H9 (cell line): ENCODE measurements around the gene GTF2F2. TPM values are rescaled to one million over a fixed set of nuclear protein-coding genes. Genes with fewer than 3 reads are reported as not detected.

Experiments used
- DNase-seq: peaks from one replicate; pipeline ENCODE4 v3.0.0-alpha.2; 2017
- H2AFZ ChIP-seq: one replicate; pipeline ENCODE4 v1.6.1; 2013; ENCODE audit warnings: mild to moderate bottlenecking, low read length, control low read depth, moderate library complexity
- H2AK5ac ChIP-seq: 2 replicates; pipeline ENCODE4 v1.6.1; 2013; ENCODE audit warnings: low read length, control low read depth, mixed read lengths; ENCODE audit not compliant: insufficient read length
- H2BK120ac ChIP-seq: one replicate; pipeline ENCODE4 v1.6.1; 2013; ENCODE audit warnings: low read depth, mild to moderate bottlenecking, low read length, control low read depth, inconsistent platforms; ENCODE audit not compliant: poor library complexity, severe bottlenecking
- H2BK12ac ChIP-seq: 2 replicates; pipeline ENCODE4 v1.6.1; 2013; ENCODE audit warnings: low read length, control low read depth, mixed read lengths, low read depth; ENCODE audit not compliant: insufficient read length
- H2BK15ac ChIP-seq: 2 replicates; pipeline ENCODE4 v1.6.1; 2013; ENCODE audit warnings: low read depth, low read length, control low read depth
- H2BK20ac ChIP-seq: one replicate; pipeline ENCODE4 v1.6.1; 2013; ENCODE audit warnings: low read depth, mild to moderate bottlenecking, low read length, control low read depth, inconsistent platforms; ENCODE audit not compliant: poor library complexity, severe bottlenecking
- H2BK5ac ChIP-seq: 2 replicates; pipeline ENCODE4 v1.6.1; 2013; ENCODE audit warnings: low read length, control low read depth, mixed read lengths; ENCODE audit not compliant: insufficient read length
- H3K14ac ChIP-seq: 2 replicates; pipeline ENCODE4 v1.6.1; 2013; ENCODE audit warnings: low read length, control low read depth; ENCODE audit not compliant: insufficient read depth
- H3K18ac ChIP-seq: 2 replicates; pipeline ENCODE4 v1.6.1; 2013; ENCODE audit warnings: low read depth, mild to moderate bottlenecking, mixed read lengths, low read length, control low read depth; ENCODE audit not compliant: insufficient read length
- H3K23ac ChIP-seq: 2 replicates; pipeline ENCODE4 v1.6.1; 2013; ENCODE audit warnings: low read length, control low read depth, mixed read lengths, low read depth; ENCODE audit not compliant: insufficient read length
- H3K23me2 ChIP-seq: 2 replicates; pipeline ENCODE4 v1.6.1; 2013; ENCODE audit warnings: low read depth, mild to moderate bottlenecking, mixed read lengths, low read length, control low read depth; ENCODE audit not compliant: insufficient read length, poor library complexity, severe bottlenecking
- H3K27ac ChIP-seq: 2 replicates; pipeline ENCODE4 v1.5.1; 2013; ENCODE audit warnings: low read length, control low read depth, mixed read lengths, low read depth; ENCODE audit not compliant: insufficient read length
- H3K27me3 ChIP-seq: 2 replicates; pipeline ENCODE4 v1.6.1; 2013; ENCODE audit warnings: low read length, control low read depth, inconsistent platforms; ENCODE audit not compliant: insufficient read depth
- H3K4ac ChIP-seq: 2 replicates; pipeline ENCODE4 v1.6.1; 2013; ENCODE audit warnings: low read depth, mild to moderate bottlenecking, control low read depth, inconsistent platforms, low read length, moderate library complexity
- H3K4me1 ChIP-seq: 2 replicates; pipeline ENCODE4 v1.6.1; 2013; ENCODE audit warnings: low read length, control low read depth, inconsistent platforms; ENCODE audit not compliant: insufficient read depth
- H3K4me2 ChIP-seq: 2 replicates; pipeline ENCODE4 v1.6.1; 2013; ENCODE audit warnings: low read length, control low read depth, mixed read lengths; ENCODE audit not compliant: insufficient read length, insufficient read depth
- H3K56ac ChIP-seq: 2 replicates; pipeline ENCODE4 v1.6.1; 2013; ENCODE audit warnings: low read depth, mild to moderate bottlenecking, mixed read lengths, low read length, control low read depth; ENCODE audit not compliant: insufficient read length
- H3K79me1 ChIP-seq: 2 replicates; pipeline ENCODE4 v1.6.1; 2013; ENCODE audit warnings: low read depth, mild to moderate bottlenecking, moderate library complexity, low read length, control low read depth, inconsistent platforms; ENCODE audit not compliant: insufficient read depth, poor library complexity, severe bottlenecking
- H3K79me2 ChIP-seq: 2 replicates; pipeline ENCODE4 v1.6.1; 2013; ENCODE audit warnings: low read length, control low read depth, inconsistent platforms; ENCODE audit not compliant: insufficient read depth
- H3K9ac ChIP-seq: 2 replicates; pipeline ENCODE4 v1.6.1; 2013; ENCODE audit warnings: low read length, control low read depth, mixed read lengths; ENCODE audit not compliant: insufficient read length; ENCODE audit errors: extremely low read depth
- H3K9me3 ChIP-seq: one replicate; pipeline ENCODE4 v1.6.1; 2013; ENCODE audit warnings: low read depth, low read length, inconsistent platforms; ENCODE audit not compliant: control insufficient read depth
- H3T11ph ChIP-seq: one replicate; pipeline ENCODE4 v1.6.1; 2013; ENCODE audit warnings: mild to moderate bottlenecking, low read length, control low read depth, inconsistent platforms
- H4K20me1 ChIP-seq: one replicate; pipeline ENCODE4 v1.6.1; 2013; ENCODE audit not compliant: control insufficient read depth, insufficient read length, insufficient read depth
- H4K5ac ChIP-seq: 2 replicates; pipeline ENCODE4 v1.6.1; 2013; ENCODE audit warnings: low read depth, mild to moderate bottlenecking, mixed read lengths, low read length, control low read depth; ENCODE audit not compliant: insufficient read length
- H4K8ac ChIP-seq: replicated peaks from 2 replicates; pipeline ENCODE4 v1.6.1; 2013; ENCODE audit warnings: low read length, control low read depth, mixed read lengths, low read depth; ENCODE audit not compliant: insufficient read length
- H4K91ac ChIP-seq: 2 replicates; pipeline ENCODE4 v1.6.1; 2013; ENCODE audit warnings: low read depth, mild to moderate bottlenecking, moderate library complexity, mixed read lengths, low read length, control low read depth; ENCODE audit not compliant: insufficient read length
- H3K27ac Mint-ChIP-seq, 3 experiments: 2 replicates in 2 of 3; 3 replicates in 1 of 3; pipeline ENCODE4 v1.8.0; 2020 to 2021; ENCODE audit warnings: mixed read lengths in 3 of 3, mild to moderate bottlenecking in 1 of 3, moderate library complexity in 1 of 3
- H3K27me3 Mint-ChIP-seq: 2 replicates; pipeline ENCODE4 v1.8.0; 2021; ENCODE audit warnings: low read depth, mild to moderate bottlenecking, moderate library complexity, mixed read lengths
- H3K36me3 Mint-ChIP-seq, 3 experiments: 2 replicates in 2 of 3; 3 replicates in 1 of 3; pipeline ENCODE4 v1.8.0; 2020 to 2021; ENCODE audit warnings: low read depth in 3 of 3, mixed read lengths in 3 of 3; ENCODE audit not compliant: insufficient read depth in 1 of 3
- H3K4me1 Mint-ChIP-seq, 2 experiments: 2 replicates each; pipeline ENCODE4 v1.8.0; 2020; ENCODE audit warnings: mixed read lengths in 2 of 2
- H3K4me3 Mint-ChIP-seq, 2 experiments: 2 replicates in 1 of 2; 3 replicates in 1 of 2; pipeline ENCODE4 v1.8.0; 2020 to 2021; ENCODE audit warnings: mild to moderate bottlenecking in 2 of 2, mixed read lengths in 2 of 2, moderate library complexity in 1 of 2
- H3K9me3 Mint-ChIP-seq, 2 experiments: 2 replicates in 1 of 2; 3 replicates in 1 of 2; pipeline ENCODE4 v1.8.0; 2020; ENCODE audit warnings: mild to moderate bottlenecking in 2 of 2, mixed read lengths in 2 of 2, moderate library complexity in 1 of 2
- total RNA-seq: library from RNA; stranded (reverse); gene quantifications from 2 replicates; pipeline ENCODE4 v1.2.1, GENCODE V29; 2021
- TF ChIP-seq, protein P1 (sequence below): fragments of 200-600 bp; sonication (generic); conservative IDR thresholded peaks from 3 replicates; pipeline ENCODE4 v1.8.0; 2021; ENCODE audit warnings: antibody characterized with exemption, mild to moderate bottlenecking

The GTF2F2 gene
- total RNA-seq, 1 experiment from 2014 or later, result 29.6 TPM

DNA sequence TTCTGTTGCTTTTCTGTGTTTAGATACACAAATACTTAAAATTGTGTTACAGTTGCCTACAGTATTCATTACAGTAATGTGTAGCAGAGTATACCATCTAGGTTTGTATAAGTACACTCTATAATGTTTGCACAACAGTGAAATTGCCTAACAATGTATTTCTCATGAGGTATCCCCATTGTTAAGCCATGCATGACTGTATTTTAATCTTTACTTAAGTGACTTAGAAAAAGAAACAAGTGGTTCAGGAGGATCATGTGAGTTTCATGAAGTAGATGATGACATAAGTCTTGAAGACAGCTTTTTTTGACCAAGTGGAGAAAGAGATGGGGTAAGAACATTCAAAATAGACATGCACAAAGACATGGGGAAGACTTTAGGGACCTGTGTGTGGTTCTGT, 88.9 kb downstream of the GTF2F2 start:
- Histone ChIP-seq H4K5ac (no peak overlapping the region), H3K18ac (no peak overlapping the region), H2AK5ac (no peak overlapping the region), H3K4me2 (no peak overlapping the region), H3K79me2 (no peaks in the 10 kb centered on the region), H4K91ac (no peak overlapping the region), H4K8ac (no peak overlapping the region), H4K20me1 (no peaks in the 10 kb centered on the region), H3K23me2 (no peaks in the 10 kb centered on the region), H3K9me3 (no peaks in the 10 kb centered on the region), H3K27ac (no peak overlapping the region), H3K14ac (no peak overlapping the region), H3K56ac (no peak overlapping the region), H2BK15ac (no peak overlapping the region), H3K23ac (no peak overlapping the region), H2AFZ (no peak overlapping the region), H2BK5ac (no peak overlapping the region), H3K4ac (no peak overlapping the region), H2BK12ac (no peak overlapping the region), H2BK20ac (no peak overlapping the region), H3K27me3 (no peaks in the 10 kb centered on the region), H3K79me1 (no peaks in the 10 kb centered on the region), H3K4me1 (no peaks in the 10 kb centered on the region), H3K9ac (no peak overlapping the region), H2BK120ac (no peak overlapping the region), H3T11ph (no peak overlapping the region)
- Mint-ChIP-seq H3K27me3 (no peaks in the 10 kb centered on the region), H3K4me3 (no peak overlapping the region), H3K27ac (no peak overlapping the region), H3K4me1 (no peaks in the 10 kb centered on the region), H3K9me3 (no peaks in the 10 kb centered on the region), H3K36me3 (peaks cover 12 to 23% (median 20%) of the 10 kb centered on the region in 3 experiments; a peak in 6 of 7 replicates)
- TF ChIP-seq, protein P1, sequence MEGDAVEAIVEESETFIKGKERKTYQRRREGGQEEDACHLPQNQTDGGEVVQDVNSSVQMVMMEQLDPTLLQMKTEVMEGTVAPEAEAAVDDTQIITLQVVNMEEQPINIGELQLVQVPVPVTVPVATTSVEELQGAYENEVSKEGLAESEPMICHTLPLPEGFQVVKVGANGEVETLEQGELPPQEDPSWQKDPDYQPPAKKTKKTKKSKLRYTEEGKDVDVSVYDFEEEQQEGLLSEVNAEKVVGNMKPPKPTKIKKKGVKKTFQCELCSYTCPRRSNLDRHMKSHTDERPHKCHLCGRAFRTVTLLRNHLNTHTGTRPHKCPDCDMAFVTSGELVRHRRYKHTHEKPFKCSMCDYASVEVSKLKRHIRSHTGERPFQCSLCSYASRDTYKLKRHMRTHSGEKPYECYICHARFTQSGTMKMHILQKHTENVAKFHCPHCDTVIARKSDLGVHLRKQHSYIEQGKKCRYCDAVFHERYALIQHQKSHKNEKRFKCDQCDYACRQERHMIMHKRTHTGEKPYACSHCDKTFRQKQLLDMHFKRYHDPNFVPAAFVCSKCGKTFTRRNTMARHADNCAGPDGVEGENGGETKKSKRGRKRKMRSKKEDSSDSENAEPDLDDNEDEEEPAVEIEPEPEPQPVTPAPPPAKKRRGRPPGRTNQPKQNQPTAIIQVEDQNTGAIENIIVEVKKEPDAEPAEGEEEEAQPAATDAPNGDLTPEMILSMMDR, result no peak
- DNase-seq, result no peak
